A673 (cell line): ENCODE results near the gene GBX2. TPM values are rescaled to one million over a fixed set of nuclear protein-coding genes. Genes with fewer than 3 reads are reported as not detected.
A peak's percentile ranks its signal among the peaks of the same experiment; 100 is the strongest.

Experiments
- BruUV-seq: library from RNA; stranded (reverse); fragments of 400-500 nt; replicated peaks from 2 replicates; lab custom pipeline; 2021; lab: Mats Ljungman, UMichigan
- CTCF ChIA-PET: fragments of 300-600 bp; sonication (Branson Sonifier 250); formaldehyde crosslinking; loops from one replicate; lab custom pipeline; 2022; ENCODE audit warnings: antibody characterized with exemption; lab: Charles Lee
- POLR2A ChIA-PET: fragments of 300-600 bp; sonication (Branson Sonifier 250); formaldehyde crosslinking; loops from one replicate; lab custom pipeline; 2022; ENCODE audit warnings: antibody characterized with exemption; ENCODE audit not compliant: low non-redundant PET; lab: Charles Lee
- DNase-seq: peaks from one replicate; pipeline ENCODE4 v3.0.0-alpha.2; 2015; ENCODE audit warnings: low spot score
- H3K27ac ChIP-seq: fragments of 200-600 bp; sonication (generic); 2 replicates; pipeline ENCODE4 v1.5.1; 2016; ENCODE audit warnings: mixed run types, low read depth, mild to moderate bottlenecking, mixed read lengths, antibody characterized with exemption, low read length; ENCODE audit not compliant: poor library complexity, severe bottlenecking
- H3K27me3 ChIP-seq: fragments of 200-600 bp; sonication (generic); replicated peaks from 2 replicates; pipeline ENCODE4 v1.6.1; 2017; ENCODE audit warnings: mixed run types, low read depth, mild to moderate bottlenecking, mixed read lengths, antibody characterized with exemption, low read length; ENCODE audit not compliant: insufficient read depth, poor library complexity
- H3K36me3 ChIP-seq: fragments of 200-600 bp; sonication (generic); 2 replicates; pipeline ENCODE4 v1.6.1; 2016; ENCODE audit warnings: mixed run types, mild to moderate bottlenecking, mixed read lengths, antibody characterized with exemption, low read length; ENCODE audit not compliant: insufficient read depth, poor library complexity, severe bottlenecking
- H3K4me1 ChIP-seq: fragments of 200-600 bp; sonication (generic); 2 replicates; pipeline ENCODE4 v1.6.1; 2017; ENCODE audit warnings: mixed run types, mild to moderate bottlenecking, mixed read lengths, antibody characterized with exemption, low read length; ENCODE audit not compliant: insufficient read depth, poor library complexity, severe bottlenecking
- H3K4me3 ChIP-seq: fragments of 200-600 bp; sonication (generic); 2 replicates; pipeline ENCODE4 v1.5.1; 2016; ENCODE audit warnings: low read depth, mixed run types, mild to moderate bottlenecking, mixed read lengths, low read length; ENCODE audit not compliant: poor library complexity, severe bottlenecking
- H3K9me3 ChIP-seq: fragments of 200-600 bp; sonication (generic); 2 replicates; pipeline ENCODE4 v1.6.1; 2016; ENCODE audit warnings: mixed run types, low read depth, mild to moderate bottlenecking, mixed read lengths, antibody characterized with exemption, low read length; ENCODE audit not compliant: poor library complexity, severe bottlenecking
- EZH2 ChIP-seq: fragments of 200-600 bp; sonication (generic); IDR thresholded peaks from 2 replicates; pipeline ENCODE4 v1.6.1; 2017; ENCODE audit warnings: borderline replicate concordance, low read depth, mild to moderate bottlenecking, mixed read lengths, antibody characterized with exemption, low read length; ENCODE audit not compliant: poor library complexity, severe bottlenecking
- intact Hi-C: fragments of 100-400 bp; cut with micrococcal nuclease; formaldehyde crosslinking; loops from one replicate; pipeline ENCODE4 v1.10.0; 2022; ENCODE audit not compliant: unreplicated experiment
- total RNA-seq: library from RNA; stranded (reverse); gene quantifications from 2 replicates; pipeline ENCODE4 v1.2.3, GENCODE V29; 2021
- TF ChIP-seq, protein P1 (sequence below): fragments of 300-800, 200-600 bp; sonication (generic); conservative IDR thresholded peaks from 2 replicates; pipeline ENCODE4 v1.5.1; 2017; ENCODE audit warnings: low read depth, mild to moderate bottlenecking, antibody characterized with exemption, low read length, moderate library complexity, mixed read lengths

Gene GBX2
- total RNA-seq, 1 experiment from 2014 or later: not detected

DNA sequence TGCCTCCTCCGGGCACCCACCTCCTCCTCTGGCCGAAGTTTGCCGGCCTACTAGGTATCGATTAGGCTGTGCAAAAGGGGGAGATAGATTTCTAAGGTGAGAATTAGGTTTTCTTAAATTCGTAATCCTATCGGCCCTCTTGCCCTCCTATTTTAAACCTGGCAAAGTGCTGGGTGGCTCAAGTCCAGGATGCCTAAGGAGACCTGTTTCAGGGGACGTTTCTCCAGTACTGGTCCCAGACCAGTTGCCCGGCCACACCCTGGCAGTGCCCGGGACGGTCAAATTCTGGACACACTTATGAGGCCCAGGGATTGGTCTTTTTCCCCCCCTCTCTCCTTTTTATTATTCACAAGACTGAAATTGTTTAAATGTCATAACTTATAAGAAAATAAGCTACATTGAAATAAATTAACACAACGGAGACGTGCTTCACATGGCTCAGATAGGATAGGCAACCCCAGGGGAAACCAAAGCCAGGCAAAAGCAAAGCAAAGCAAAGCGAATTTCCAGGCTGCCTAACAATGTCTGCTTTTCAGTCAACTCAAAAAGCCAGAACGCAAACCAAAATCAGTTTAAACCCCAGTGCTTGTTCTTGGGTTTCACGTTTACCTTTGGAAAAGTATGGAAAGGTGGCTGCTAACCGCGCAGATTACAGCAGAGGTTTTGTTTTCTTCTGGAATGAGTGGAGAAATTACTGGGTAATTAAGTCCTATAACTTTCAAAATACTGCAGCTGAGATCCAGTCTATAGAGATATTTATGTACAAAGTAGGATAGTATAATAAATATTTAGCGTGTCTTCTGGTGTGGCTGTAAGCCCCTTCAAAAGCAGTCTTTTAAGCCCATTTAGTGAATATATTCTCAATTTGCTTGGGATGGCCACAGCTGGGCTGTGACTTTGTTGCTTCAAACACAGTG, 3.0 kb downstream of the GBX2 start:
- ChIA-PET CTCF (interaction anchor here (0.5 to 0.9 kb wide), 2 partner anchors 12 to 943 kb away, joined by 3 to 4 read pairs; no protein-coding TSS in a partner anchor), POLR2A (no interaction called here)
- no peaks in the 10 kb centered on the region for H3K9me3 ChIP-seq
- H3K4me1 ChIP-seq: peaks cover 16% of the 10 kb centered on the region
- peak overlapping the region; percentile 40 for H3K4me3 ChIP-seq
- no peak overlapping the region for H3K27ac ChIP-seq
- no peaks in the 10 kb centered on the region for H3K36me3 ChIP-seq
- TF ChIP-seq EZH2: no peak
- TF ChIP-seq, protein P1, sequence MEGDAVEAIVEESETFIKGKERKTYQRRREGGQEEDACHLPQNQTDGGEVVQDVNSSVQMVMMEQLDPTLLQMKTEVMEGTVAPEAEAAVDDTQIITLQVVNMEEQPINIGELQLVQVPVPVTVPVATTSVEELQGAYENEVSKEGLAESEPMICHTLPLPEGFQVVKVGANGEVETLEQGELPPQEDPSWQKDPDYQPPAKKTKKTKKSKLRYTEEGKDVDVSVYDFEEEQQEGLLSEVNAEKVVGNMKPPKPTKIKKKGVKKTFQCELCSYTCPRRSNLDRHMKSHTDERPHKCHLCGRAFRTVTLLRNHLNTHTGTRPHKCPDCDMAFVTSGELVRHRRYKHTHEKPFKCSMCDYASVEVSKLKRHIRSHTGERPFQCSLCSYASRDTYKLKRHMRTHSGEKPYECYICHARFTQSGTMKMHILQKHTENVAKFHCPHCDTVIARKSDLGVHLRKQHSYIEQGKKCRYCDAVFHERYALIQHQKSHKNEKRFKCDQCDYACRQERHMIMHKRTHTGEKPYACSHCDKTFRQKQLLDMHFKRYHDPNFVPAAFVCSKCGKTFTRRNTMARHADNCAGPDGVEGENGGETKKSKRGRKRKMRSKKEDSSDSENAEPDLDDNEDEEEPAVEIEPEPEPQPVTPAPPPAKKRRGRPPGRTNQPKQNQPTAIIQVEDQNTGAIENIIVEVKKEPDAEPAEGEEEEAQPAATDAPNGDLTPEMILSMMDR: no peak
- DNase-seq: no peak
- peaks cover 79% of the 10 kb centered on the region for H3K27me3 ChIP-seq
- BruUV-seq: no TSS peak
- intact Hi-C loops: no loop called here

DNA sequence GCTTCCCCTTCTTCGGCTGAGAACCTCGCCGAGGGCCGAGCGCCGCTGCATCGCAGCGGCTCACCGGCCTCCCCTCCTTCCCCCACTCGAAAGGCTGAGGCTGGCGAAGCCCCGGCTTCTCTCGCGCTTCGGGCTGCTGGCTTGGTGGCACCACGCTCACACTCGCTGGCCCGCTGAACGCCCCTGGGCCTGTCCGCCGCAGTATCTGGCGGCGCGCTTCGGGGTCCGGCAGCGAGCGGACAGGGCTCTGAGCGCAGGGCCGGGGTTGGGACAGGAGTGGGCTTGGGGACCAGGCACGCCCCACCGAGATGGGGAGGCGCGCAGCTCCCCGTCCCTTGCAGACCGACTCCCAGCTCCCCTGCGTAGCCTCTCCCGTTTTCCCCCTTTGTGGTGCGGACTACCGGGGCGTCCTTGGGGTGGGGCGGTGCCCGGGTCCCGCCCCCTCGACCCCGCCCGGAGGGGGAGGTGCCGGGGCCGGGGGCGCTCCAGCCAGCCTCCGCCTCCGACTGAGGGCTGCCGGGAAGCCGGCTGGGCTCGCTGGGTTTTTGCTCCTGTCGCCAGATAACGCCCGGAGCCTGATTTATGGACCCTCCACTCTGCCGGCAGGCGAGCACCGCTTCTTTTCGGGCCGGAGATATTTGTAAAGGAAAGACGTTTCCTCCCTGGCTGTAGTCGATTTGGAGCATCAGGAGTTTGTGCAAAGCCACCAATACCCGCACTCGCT, 3.8 kb downstream of the GBX2 start:
- H3K9me3 ChIP-seq: no peaks in the 10 kb centered on the region
- intact Hi-C loops: no loop called here
- peak; percentile 59 for DNase-seq
- peaks cover 71% of the 10 kb centered on the region for H3K27me3 ChIP-seq
- peak overlapping the region; percentile 40 for H3K4me3 ChIP-seq
- H3K4me1 ChIP-seq: peaks cover 16% of the 10 kb centered on the region
- no peak for TF ChIP-seq EZH2
- TF ChIP-seq, protein P1: no peak
- no TSS peak for BruUV-seq
- no peaks in the 10 kb centered on the region for H3K36me3 ChIP-seq
- POLR2A ChIA-PET: no interaction called here
- H3K27ac ChIP-seq: no peak overlapping the region
- CTCF ChIA-PET: interaction anchor here (0.5 to 0.9 kb wide), 2 partner anchors 13 to 942 kb away, joined by 3 to 4 read pairs; no protein-coding TSS in a partner anchor

- BruUV-seq: no TSS peak
- POLR2A ChIA-PET: no interaction called here
- Histone ChIP-seq H3K27ac (no peak overlapping the region), H3K4me1 (peaks cover 15% of the 10 kb centered on the region), H3K4me3 (peak overlapping the region; percentile 40), H3K27me3 (peaks cover 64% of the 10 kb centered on the region), H3K36me3 (no peaks in the 10 kb centered on the region), H3K9me3 (no peaks in the 10 kb centered on the region)
- CTCF ChIA-PET: no interaction called here
- DNase-seq: no peak
- intact Hi-C loops: no loop called here
- TF ChIP-seq EZH2: no peak
- TF ChIP-seq, protein P1: no peak
These were observed 4.5 kb downstream of the GBX2 start for GRCh38 chr2:236163471-236164200.
